ENCODE results near the gene MBNL1. TPM values are rescaled to one million over a fixed set of nuclear protein-coding genes. Genes with fewer than 3 reads are reported as not detected.

MBNL1 gene
- total RNA-seq, 4 donors from 2014 or later: 152 to 286 (median 228) TPM

- 68 to 75% methylated on average over 1 of the region's 1 CpG for WGBS, 2 donors
- no peak overlapping the region for H3K4me3 ChIP-seq (ENCODE audit: low read depth, poor library complexity, severe bottlenecking)
- no peak for TF ChIP-seq POLR2A (IDR thresholded peaks at IDR 0.05)
- TF ChIP-seq, protein P1, sequence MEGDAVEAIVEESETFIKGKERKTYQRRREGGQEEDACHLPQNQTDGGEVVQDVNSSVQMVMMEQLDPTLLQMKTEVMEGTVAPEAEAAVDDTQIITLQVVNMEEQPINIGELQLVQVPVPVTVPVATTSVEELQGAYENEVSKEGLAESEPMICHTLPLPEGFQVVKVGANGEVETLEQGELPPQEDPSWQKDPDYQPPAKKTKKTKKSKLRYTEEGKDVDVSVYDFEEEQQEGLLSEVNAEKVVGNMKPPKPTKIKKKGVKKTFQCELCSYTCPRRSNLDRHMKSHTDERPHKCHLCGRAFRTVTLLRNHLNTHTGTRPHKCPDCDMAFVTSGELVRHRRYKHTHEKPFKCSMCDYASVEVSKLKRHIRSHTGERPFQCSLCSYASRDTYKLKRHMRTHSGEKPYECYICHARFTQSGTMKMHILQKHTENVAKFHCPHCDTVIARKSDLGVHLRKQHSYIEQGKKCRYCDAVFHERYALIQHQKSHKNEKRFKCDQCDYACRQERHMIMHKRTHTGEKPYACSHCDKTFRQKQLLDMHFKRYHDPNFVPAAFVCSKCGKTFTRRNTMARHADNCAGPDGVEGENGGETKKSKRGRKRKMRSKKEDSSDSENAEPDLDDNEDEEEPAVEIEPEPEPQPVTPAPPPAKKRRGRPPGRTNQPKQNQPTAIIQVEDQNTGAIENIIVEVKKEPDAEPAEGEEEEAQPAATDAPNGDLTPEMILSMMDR (IDR thresholded peaks at IDR 0.05): no peak
- intact Hi-C loops (cut with DNase I; ENCODE audit: low total_unique reads): no loop called here
- no peak for DNase-seq (ENCODE audit: low spot score in 2 of 2)
These were observed 192.7 kb downstream of the MBNL1 start for GRCh38 chr3:152461460-152461859.

DNA sequence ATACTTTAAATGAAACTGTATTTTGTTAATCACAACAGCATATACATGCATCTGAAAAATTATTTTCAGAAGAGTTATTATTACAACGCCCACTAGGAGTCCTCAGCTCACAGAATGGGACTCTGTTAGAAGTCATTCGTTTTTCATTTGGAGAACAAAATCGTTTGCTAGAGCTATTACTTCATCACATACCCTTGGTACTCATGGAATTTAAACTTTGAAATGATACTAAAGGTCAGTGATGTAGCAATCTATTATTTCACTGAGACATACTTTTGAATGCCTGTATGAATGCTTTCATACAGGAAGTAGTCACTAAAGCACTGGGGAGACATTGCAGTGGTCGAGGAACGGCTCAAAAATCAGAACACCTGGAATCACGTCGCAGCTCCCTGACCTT, 198.1 kb downstream of the MBNL1 start:
- no peak overlapping the region for H3K4me3 ChIP-seq (ENCODE audit: low read depth, poor library complexity, severe bottlenecking)
- no peak for DNase-seq (ENCODE audit: low spot score in 2 of 2)
- TF ChIP-seq, protein P1 (IDR thresholded peaks at IDR 0.05): no peak
- no peak for TF ChIP-seq POLR2A (IDR thresholded peaks at IDR 0.05)
- intact Hi-C loops (cut with DNase I; ENCODE audit: low total_unique reads): no loop called here
- WGBS, 2 donors: 65 to 69% methylated on average over 7 of the region's 7 CpGs

GRCh38 chr3:152469248-152470025, 200.7 kb downstream of the MBNL1 start:
- 72 to 80% methylated on average over 4 of the region's 4 CpGs for WGBS, 2 donors
- no peak for TF ChIP-seq POLR2A (IDR thresholded peaks at IDR 0.05)
- TF ChIP-seq, protein P1 (IDR thresholded peaks at IDR 0.05): no peak
- intact Hi-C loops (cut with DNase I; ENCODE audit: low total_unique reads): no loop called here
- no peak for DNase-seq (ENCODE audit: low spot score in 2 of 2)
- no peak overlapping the region for H3K4me3 ChIP-seq (ENCODE audit: low read depth, poor library complexity, severe bottlenecking)

- TF ChIP-seq, protein P1 (IDR thresholded peaks at IDR 0.05): no peak
- no peak for TF ChIP-seq POLR2A (IDR thresholded peaks at IDR 0.05)
- intact Hi-C loops (cut with DNase I; ENCODE audit: low total_unique reads): no loop called here
- WGBS, 2 donors: 83 to 90% methylated on average over 4 of the region's 4 CpGs
- no peak overlapping the region for H3K4me3 ChIP-seq (ENCODE audit: low read depth, poor library complexity, severe bottlenecking)
- no peak for DNase-seq (ENCODE audit: low spot score in 2 of 2)
These were observed 201.4 kb downstream of the MBNL1 start for GRCh38 chr3:152470095-152470494.

DNA sequence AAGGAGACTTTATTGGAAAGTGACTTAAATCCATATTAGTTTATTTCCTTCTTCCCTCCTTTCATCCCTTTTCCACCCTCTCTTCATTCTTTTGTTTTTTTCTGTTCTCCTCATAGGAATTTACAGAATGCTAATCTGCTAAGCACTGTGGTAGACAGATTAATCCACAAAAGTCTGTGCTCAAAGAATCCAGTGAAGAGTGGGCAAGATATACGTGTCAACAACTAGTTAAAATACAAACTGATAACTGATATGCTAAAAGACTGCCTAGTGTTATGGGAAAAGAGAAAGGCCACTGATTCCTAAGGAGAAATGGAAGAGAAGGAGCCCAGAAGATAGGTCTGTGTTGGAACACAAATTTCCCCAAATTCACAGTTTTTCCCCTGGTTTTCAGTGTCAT, 202.2 kb downstream of the MBNL1 start:
- TF ChIP-seq, protein P1 (IDR thresholded peaks at IDR 0.05): no peak
- TF ChIP-seq POLR2A (IDR thresholded peaks at IDR 0.05): no peak
- intact Hi-C loops (cut with DNase I; ENCODE audit: low total_unique reads): no loop called here
- no peak for DNase-seq (ENCODE audit: low spot score in 2 of 2)
- 74 to 84% methylated on average over 1 of the region's 1 CpG for WGBS, 2 donors
- H3K4me3 ChIP-seq (ENCODE audit: low read depth, poor library complexity, severe bottlenecking): no peak overlapping the region
